HG03432 (cell line): ENCODE measurements around the gene LRRC4.
A peak's percentile ranks its signal among the peaks of the same experiment; 100 is the strongest.

Experiments used
- ATAC-seq: cut with Tn5 transposase; IDR thresholded peaks from one replicate; pipeline ENCODE4 v1.9.1; 2021; ENCODE audit warnings: mild to moderate bottlenecking, moderate library complexity; ENCODE audit not compliant: unreplicated experiment

The LRRC4 gene, protein sequence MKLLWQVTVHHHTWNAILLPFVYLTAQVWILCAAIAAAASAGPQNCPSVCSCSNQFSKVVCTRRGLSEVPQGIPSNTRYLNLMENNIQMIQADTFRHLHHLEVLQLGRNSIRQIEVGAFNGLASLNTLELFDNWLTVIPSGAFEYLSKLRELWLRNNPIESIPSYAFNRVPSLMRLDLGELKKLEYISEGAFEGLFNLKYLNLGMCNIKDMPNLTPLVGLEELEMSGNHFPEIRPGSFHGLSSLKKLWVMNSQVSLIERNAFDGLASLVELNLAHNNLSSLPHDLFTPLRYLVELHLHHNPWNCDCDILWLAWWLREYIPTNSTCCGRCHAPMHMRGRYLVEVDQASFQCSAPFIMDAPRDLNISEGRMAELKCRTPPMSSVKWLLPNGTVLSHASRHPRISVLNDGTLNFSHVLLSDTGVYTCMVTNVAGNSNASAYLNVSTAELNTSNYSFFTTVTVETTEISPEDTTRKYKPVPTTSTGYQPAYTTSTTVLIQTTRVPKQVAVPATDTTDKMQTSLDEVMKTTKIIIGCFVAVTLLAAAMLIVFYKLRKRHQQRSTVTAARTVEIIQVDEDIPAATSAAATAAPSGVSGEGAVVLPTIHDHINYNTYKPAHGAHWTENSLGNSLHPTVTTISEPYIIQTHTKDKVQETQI

GRCh38 chr7:128030654-128031611, at the start of gene LRRC4:
Gene LRRC4 (minus strand): TSS chr7:128031437. CDS start chr7:128030640, 797 bp downstream.
- peak; percentile 56 for ATAC-seq

DNA sequence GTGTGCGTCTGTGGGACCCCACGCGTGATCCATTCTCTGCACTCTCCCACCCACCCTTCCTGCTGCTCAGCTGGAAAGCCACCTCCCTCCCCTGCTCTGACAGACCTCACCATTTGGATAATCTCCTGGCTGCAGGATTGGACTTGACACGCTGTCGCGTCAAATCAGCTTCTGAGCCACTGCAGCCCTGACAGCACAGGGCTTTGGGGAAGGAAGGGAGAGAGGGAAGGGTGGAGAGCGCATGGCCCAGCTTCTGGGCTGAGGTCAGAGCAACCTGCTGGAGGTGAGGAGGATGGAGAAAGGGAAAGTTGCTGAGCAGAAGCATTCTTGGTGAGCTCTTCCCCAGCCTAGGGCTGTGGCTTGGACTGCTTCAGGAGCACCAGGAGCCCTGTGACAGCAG, 48.9 kb upstream of the LRRC4 start:
- no peak for ATAC-seq

DNA sequence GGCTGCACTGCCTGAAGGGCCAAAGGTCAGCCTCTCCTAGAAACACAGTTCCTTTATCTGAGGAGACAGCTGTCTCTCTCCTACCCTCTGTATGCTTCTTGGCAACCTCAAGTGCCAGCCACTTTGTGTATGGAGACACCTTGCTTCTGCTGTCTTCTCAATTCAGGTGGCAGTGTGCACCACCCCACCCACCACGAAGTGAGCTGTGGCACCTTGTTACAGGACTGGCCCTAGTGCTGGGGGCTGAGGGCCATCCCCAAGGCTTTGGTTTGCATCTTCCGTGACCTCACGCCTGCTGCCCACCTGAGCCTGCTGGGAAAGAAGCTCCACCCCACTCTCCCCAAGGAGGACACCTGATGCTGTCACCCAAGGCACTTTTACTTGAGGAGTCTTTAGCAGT, 47.1 kb upstream of the LRRC4 start:
- no peak for ATAC-seq

GRCh38 chr7:128076796-128077271, 45.6 kb upstream of the LRRC4 start:
- ATAC-seq: no peak

DNA sequence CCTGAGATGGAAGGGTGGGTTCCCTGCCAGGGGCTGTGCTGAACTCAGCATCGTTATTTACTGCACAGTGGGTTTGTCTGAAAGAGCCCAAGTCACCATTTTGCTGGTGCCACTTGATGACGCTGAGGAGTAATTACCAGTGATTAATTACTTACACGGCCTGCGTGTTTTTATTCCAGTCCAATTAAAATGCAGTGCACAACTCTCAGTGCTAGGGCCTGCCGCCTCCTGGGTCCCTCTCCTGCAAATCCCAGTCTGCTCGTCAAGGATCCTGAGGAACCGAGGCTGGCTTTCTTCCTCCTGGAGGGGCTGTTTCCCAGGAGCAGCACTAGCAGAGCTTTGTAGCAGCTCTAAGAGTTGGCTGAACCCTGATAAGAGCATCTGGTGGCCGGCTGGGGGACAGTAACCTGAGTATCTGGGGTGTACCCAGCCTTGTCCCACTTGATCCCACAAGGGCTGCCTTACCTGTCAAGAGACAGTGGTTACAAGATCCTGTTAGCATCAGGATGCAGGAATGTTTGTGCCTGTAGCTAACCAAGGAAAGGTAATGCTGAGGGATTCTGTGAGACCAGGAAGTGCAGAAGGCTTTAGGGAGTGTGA, 45.1 kb upstream of the LRRC4 start:
- no peak for ATAC-seq

GRCh38 chr7:128075242-128076095, 44.2 kb upstream of the LRRC4 start:
- no peak for ATAC-seq

- no peak for ATAC-seq
Measured at GRCh38 chr7:128074736-128075135, 43.5 kb upstream of the LRRC4 start.

GRCh38 chr7:128074336-128074735, 43.1 kb upstream of the LRRC4 start:
- ATAC-seq: no peak

DNA sequence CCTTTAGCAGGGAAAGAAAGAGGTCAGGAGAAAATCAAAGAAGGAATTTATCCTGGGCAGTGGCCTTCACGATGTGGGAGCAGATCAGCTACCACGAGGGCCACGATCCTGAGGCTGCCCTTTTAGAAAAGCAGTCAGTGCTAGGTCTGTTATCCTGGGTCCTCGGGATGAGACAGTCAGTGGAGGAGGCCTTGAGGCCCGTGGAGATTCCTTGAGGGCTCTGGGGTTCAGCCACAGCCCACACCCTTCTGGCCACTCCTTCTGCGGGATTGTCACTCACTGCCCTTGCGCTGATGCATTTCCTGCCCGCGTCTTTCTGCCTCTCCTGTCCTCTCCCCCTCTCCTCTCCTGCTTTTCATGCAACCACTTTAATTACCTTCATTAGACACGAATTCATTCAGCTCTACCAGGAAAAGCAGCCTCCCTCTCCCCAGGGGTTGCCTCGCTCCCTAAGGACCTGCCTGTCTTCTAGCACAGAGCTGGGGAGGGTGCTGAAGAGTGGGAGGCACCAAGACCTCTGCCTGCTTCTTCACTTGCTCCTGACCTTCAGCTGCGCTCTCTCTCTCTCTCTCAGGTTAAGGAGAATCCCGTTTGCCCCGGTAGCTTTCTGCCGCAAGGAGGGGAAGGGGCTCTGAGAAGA, 42.6 kb upstream of the LRRC4 start:
- ATAC-seq: no peak

DNA sequence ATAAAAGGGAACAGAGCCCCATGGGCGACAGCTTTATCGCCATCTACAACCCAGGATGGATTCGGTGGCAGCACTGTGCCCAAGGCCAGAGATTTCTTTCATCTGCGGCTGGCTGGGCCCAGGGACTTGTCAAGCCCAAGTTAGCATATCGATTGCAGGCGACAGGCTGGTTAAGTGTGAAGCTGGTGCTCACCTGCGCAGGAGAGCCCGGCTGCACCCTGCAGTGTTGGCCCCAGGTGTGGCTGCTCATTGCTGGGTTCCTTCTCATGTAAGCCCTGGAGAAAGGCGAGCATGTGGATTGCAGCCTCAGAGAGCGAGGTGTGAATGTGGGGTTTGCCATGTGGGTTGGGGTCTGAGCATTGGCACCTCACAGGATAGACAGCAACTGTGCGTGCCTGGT, 40.6 kb upstream of the LRRC4 start:
- ATAC-seq: no peak

DNA sequence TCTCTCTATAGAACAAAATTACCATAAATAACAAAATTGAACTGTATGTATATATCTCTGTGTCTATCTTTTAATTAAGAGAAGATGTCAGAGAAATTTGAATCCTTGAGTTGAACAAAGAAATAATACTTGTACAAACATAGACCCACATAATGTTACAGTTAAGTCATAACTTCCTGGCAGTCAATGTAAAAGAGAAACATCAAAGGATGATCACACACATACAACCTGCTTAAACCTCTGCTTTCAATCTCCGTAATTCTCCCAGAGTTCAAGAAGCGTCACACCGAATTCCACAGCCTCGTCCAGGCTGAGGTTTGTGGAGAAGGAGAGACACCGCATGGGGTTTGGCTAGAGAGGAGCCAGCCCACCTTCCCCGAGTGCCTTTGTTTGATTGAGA, 40.1 kb upstream of the LRRC4 start:
- no peak for ATAC-seq

- no peak for ATAC-seq
Measured at GRCh38 chr7:128069373-128070364, 38.4 kb upstream of the LRRC4 start.

- ATAC-seq: no peak
Measured at GRCh38 chr7:128068785-128069184, 37.5 kb upstream of the LRRC4 start.

GRCh38 chr7:128067983-128068382, 36.7 kb upstream of the LRRC4 start:
- no peak for ATAC-seq

DNA sequence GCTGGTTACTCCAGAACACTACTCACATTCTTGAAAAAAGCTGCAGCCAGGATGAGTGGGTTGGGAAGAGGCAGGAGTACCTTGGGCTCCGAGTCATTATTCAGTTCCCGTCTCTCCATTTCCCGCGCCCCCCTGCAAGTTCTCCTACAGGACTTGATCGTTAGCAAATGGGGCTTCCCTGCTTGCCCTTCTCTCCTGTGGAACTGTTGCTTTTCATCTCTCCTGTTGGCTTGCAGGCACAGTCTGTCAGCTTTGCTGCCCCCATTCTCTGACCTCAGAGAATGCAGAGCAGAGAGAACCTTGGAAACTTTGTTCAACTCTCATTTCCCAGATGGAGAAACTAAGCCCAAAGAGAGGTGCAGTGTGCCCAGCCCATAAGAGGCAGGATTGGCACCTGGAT, 35.6 kb upstream of the LRRC4 start:
- ATAC-seq: no peak

- no peak for ATAC-seq
Measured at GRCh38 chr7:128066395-128066794, 35.2 kb upstream of the LRRC4 start.

DNA sequence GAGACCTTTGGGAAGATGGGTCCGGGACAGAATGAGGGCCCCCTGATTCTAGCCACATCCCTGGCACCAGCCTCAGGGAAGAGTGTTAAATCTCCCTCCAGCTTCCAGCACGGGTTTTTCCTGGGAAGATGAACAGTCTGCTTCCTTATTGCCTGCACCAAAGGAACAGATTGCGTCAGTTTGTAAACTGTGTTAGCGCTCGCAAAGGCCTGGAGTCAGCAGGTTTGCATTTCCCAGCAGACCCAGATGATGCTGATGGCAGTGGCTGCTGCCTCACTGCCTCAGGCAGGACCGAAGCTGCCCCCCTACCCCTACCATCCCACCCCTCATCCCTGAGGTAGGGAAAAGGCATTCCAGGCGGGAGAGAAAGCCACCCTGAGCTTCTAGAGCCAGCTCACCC, 34.6 kb upstream of the LRRC4 start:
- ATAC-seq: no peak

- no peak for ATAC-seq
Measured at GRCh38 chr7:128063088-128063487, 31.9 kb upstream of the LRRC4 start.
